GM12878 (cell line): Measurements from ENCODE around the gene SATL1. TPM values are rescaled to one million over a fixed set of nuclear protein-coding genes. Genes with fewer than 3 reads are reported as not detected.
A peak's percentile ranks its signal among the peaks of the same experiment; 100 is the strongest.

Experiments used
- ATAC-seq: fragments of 200-7000 bp; cut with Tn5 transposase; 3 replicates; pipeline ENCODE4 v1.9.1; 2020; ENCODE audit warnings: mild to moderate bottlenecking, moderate library complexity
- BruUV-seq: library from RNA; stranded (reverse); fragments of 400-500 nt; replicated peaks from 2 replicates; lab custom pipeline; 2021; lab: Mats Ljungman, UMichigan
- CTCF ChIA-PET: fragments of 300-600 bp; sonication (Branson Sonifier 250); formaldehyde crosslinking; extraction: SDS; loops from one replicate; lab custom pipeline; 2021; ENCODE audit warnings: inconsistent platforms; lab: Yijun Ruan, JAX
- POLR2A ChIA-PET: fragments of 350-600 bp; formaldehyde crosslinking; extraction: SDS; loops from one replicate; lab custom pipeline; 2021; ENCODE audit warnings: inconsistent platforms; lab: Charles Lee
- RAD21 ChIA-PET: fragments of 300-600 bp; sonication (Branson Sonifier 250); formaldehyde crosslinking; loops from one replicate; lab custom pipeline; 2023; ENCODE audit warnings: antibody characterized with exemption; ENCODE audit not compliant: unreplicated experiment; lab: Charles Lee
- SMC1A ChIA-PET: fragments of 300-600 bp; sonication (Branson Sonifier 250); formaldehyde crosslinking; loops from one replicate; lab custom pipeline; 2023; ENCODE audit not compliant: unreplicated experiment, uncharacterized antibody; lab: Charles Lee
- DNase-seq: peaks from one replicate; pipeline ENCODE4 v3.0.0-alpha.2; 2011; ENCODE audit warnings: low read depth, low spot score
- FAIRE-seq: peaks from 3 replicates; lab custom pipeline; 2011; peaks lifted over from hg19 to GRCh38; lab: Jason Lieb, UNC
- H2AFZ ChIP-seq: 2 replicates; pipeline ENCODE4 v1.6.0; 2011; ENCODE audit warnings: low read depth, low read length, control low read depth; ENCODE audit not compliant: control insufficient read depth
- H3K27ac ChIP-seq: 2 replicates; pipeline ENCODE4 v1.5.1; 2011; ENCODE audit warnings: control low read depth; ENCODE audit not compliant: control insufficient read depth, insufficient read depth
- H3K27me3 ChIP-seq, 2 experiments: replicated peaks in 1 of 2; 2 replicates each; pipeline versions ENCODE4 v1.6.0 to v1.6.1; 2011; ENCODE audit warnings: low read length in 1 of 2; ENCODE audit not compliant: control insufficient read depth in 2 of 2, insufficient read depth in 2 of 2
- H3K36me3 ChIP-seq, 2 experiments: 2 replicates each; pipeline ENCODE4 v1.5.1; 2011; ENCODE audit warnings: low read length in 1 of 2; ENCODE audit not compliant: control insufficient read depth in 2 of 2, insufficient read depth in 2 of 2
- H3K4me1 ChIP-seq: 2 replicates; pipeline ENCODE4 v1.6.1; 2011; ENCODE audit warnings: mild to moderate bottlenecking, low read length, moderate library complexity, mixed read lengths; ENCODE audit not compliant: control insufficient read depth, insufficient read depth
- H3K4me2 ChIP-seq: 2 replicates; pipeline ENCODE4 v1.6.0; 2011; ENCODE audit warnings: control low read depth; ENCODE audit not compliant: control insufficient read depth, insufficient read depth
- H3K4me3 ChIP-seq: fragments of 200-600 bp; sonication (generic); 2 replicates; pipeline ENCODE4 v1.5.1; 2016
- H3K79me2 ChIP-seq: 2 replicates; pipeline ENCODE4 v1.6.0; 2011; ENCODE audit warnings: low read length; ENCODE audit not compliant: control insufficient read depth, insufficient read depth
- H3K9ac ChIP-seq: 2 replicates; pipeline ENCODE4 v1.8.0; 2011; ENCODE audit warnings: low read length, control low read depth, mixed read lengths; ENCODE audit not compliant: control insufficient read depth, insufficient read depth
- H3K9me3 ChIP-seq: replicated peaks from 3 replicates; pipeline ENCODE4 v1.5.1; 2011; ENCODE audit warnings: mild to moderate bottlenecking, low read length; ENCODE audit not compliant: control insufficient read depth, insufficient read depth
- H4K20me1 ChIP-seq: 2 replicates; pipeline ENCODE4 v1.6.0; 2011; ENCODE audit not compliant: control insufficient read depth, insufficient read depth
- BHLHE40 ChIP-seq, 2 experiments: fragments of 450-650 bp in 1 of 2; IDR thresholded peaks; 2 replicates each; pipeline ENCODE4 v1.6.1; 2011 to 2017; ENCODE audit warnings: low read depth in 2 of 2, borderline replicate concordance in 1 of 2, improper control_type of control experiment in 1 of 2, low read length in 1 of 2, mild to moderate bottlenecking in 1 of 2
- CTCF ChIP-seq, 3 experiments: IDR thresholded peaks in 2 of 3; conservative IDR thresholded peaks in 1 of 3; 2 replicates each; pipeline ENCODE4 v1.5.1; 2011; ENCODE audit warnings: low read depth in 3 of 3, low read length in 3 of 3, mild to moderate bottlenecking in 3 of 3, control low read depth in 2 of 3, moderate library complexity in 2 of 3, inconsistent platforms in 1 of 3, mixed read lengths in 1 of 3; ENCODE audit not compliant: control insufficient read depth in 2 of 3, insufficient read depth in 1 of 3; ENCODE audit errors: extremely low read depth in 1 of 3
- FOS ChIP-seq: IDR thresholded peaks from 3 replicates; pipeline ENCODE4 v1.6.1; 2011; ENCODE audit warnings: borderline replicate concordance; ENCODE audit not compliant: insufficient read length; ENCODE audit errors: extremely low read depth
- HSF1 ChIP-seq: fragments of 150-350 bp; IDR thresholded peaks from 2 replicates; pipeline ENCODE4 v1.6.1; 2014; ENCODE audit warnings: mild to moderate bottlenecking, low read depth, low read length
- IRF4 ChIP-seq: IDR thresholded peaks from 2 replicates; pipeline ENCODE4 v1.6.1; 2011; ENCODE audit warnings: low read depth, low read length
- MTA2 ChIP-seq: fragments of 450-650 bp; IDR thresholded peaks from 2 replicates; pipeline ENCODE4 v1.6.1; 2016; ENCODE audit warnings: low read depth, mild to moderate bottlenecking, moderate library complexity
- NFIC ChIP-seq: IDR thresholded peaks from 2 replicates; pipeline ENCODE4 v1.6.1; 2012; ENCODE audit warnings: low read depth, mild to moderate bottlenecking, inconsistent platforms, low read length, moderate library complexity
- NR2F1 ChIP-seq: fragments of 450-650 bp; conservative IDR thresholded peaks from 2 replicates; pipeline ENCODE4 v1.6.1; 2017; ENCODE audit warnings: mild to moderate bottlenecking
- POU2F2 ChIP-seq: IDR thresholded peaks from 3 replicates; pipeline ENCODE4 v1.6.1; 2011; ENCODE audit warnings: low read depth, mild to moderate bottlenecking, low read length, borderline replicate concordance
- TCF12 ChIP-seq: IDR thresholded peaks from 2 replicates; pipeline ENCODE4 v1.6.1; 2011; ENCODE audit warnings: low read depth, mild to moderate bottlenecking, low read length
- ZNF274 ChIP-seq: IDR thresholded peaks from one replicate; pipeline ENCODE4 v1.8.0; 2011; ENCODE audit not compliant: insufficient read length, insufficient read depth
- ZSCAN29 ChIP-seq: fragments of 450-650 bp; IDR thresholded peaks from 2 replicates; pipeline ENCODE4 v1.6.1; 2017; ENCODE audit warnings: mild to moderate bottlenecking, moderate library complexity
- WGBS: methylation state at CpG from one replicate; pipeline ENCODE4 v1.1.6; 2016; ENCODE audit warnings: low lambda C conversion rate; ENCODE audit not compliant: insufficient replicate concordance, insufficient coverage; ENCODE audit errors: missing lambda C conversion rate; 5-methylcytosine and 5-hydroxymethylcytosine counted together
- in situ Hi-C: fragments of 300-500 bp; cut with MboI; formaldehyde crosslinking; loops from 9 replicates; pipeline ENCODE4 v1.14.3; 2018; ENCODE audit warnings: mixed read lengths
- intact Hi-C: fragments of 100-400 bp; cut with micrococcal nuclease; formaldehyde crosslinking; loops from one replicate; pipeline ENCODE4 v1.14.2; 2022; ENCODE audit not compliant: unreplicated experiment
- polyA plus RNA-seq, 11 experiments: library from polyadenylated mRNA; depleted of rRNA in 4 of 11; unstranded in 6 of 11; stranded (reverse) in 5 of 11; fragments of >200 nt; fragmentation: Nextera tagmentation in 4 of 11; fragmentation: Illumina TruSeq in 1 of 11; extraction: Ambion mirVana in 4 of 11; extraction: Trizol in 1 of 11; gene quantifications; 1 replicate in 1 of 11; 2 replicates in 10 of 11; pipeline versions ENCODE4 v1.2.1 to v1.2.3, GENCODE V29; 2011 to 2016; ENCODE audit warnings: inconsistent platforms in 2 of 11, missing spikeins in 2 of 11, low read depth in 1 of 11
- total RNA-seq, 4 experiments: library from RNA; depleted of rRNA in 3 of 4; stranded (reverse); fragments of >200 nt in 3 of 4; fragmentation: Illumina TruSeq in 1 of 4; extraction: Trizol in 1 of 4; gene quantifications; 2 replicates each; pipeline versions ENCODE4 v1.2.1 to v1.2.3, GENCODE V29; 2013 to 2021
- TF ChIP-seq, protein P1 (sequence below): fragments of 450-650 bp; IDR thresholded peaks from 2 replicates; pipeline ENCODE4 v1.6.1; 2017; ENCODE audit warnings: low read depth, mild to moderate bottlenecking, moderate library complexity
- TF ChIP-seq, protein P2 (sequence below): fragments of 150-350 bp; IDR thresholded peaks from 2 replicates; pipeline ENCODE4 v1.6.1; 2016; ENCODE audit warnings: low read depth, low read length

SATL1 gene
- total and polyA plus RNA-seq, 10 of the 15 experiments (the other 5 are each of a cell fraction or from before 2014, with no cell fraction given): 0.01 TPM; not detected in 9

DNA sequence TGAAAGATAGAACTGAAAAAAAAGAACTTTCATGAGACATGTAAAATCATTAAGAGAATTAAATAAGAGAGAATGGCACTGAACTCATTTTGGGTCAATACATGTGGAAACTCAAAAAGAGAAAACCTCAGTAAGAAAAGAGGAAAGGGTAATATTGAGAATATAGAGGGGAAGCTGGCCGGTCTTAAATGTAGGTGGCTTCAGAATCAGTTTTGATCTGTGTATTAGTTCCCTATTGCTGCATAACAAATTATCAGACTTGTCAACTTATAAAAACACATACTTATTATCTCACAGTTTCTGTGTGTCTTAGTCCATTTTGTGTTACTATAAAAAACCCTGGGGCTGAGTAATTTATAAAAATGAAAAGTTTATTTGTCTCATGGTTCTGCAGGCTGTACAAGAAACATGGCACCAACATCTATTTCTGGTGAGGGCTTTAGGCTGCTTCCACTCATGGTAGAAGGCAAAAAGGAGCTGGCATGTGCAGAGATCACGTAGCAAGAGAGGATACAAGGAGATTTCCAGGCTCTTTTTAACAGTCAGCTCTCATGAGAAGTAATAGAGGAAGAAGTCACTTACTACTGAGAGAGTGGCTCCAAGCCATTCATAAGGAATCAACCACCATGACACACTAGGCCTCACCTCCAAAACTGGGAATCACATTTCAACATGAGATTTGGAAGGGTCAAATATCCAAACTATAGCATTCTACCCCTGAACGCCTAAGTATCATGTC lies 29.6 kb downstream of the SATL1 start:
- WGBS: 13% methylated on average over 3 of the region's 3 CpGs
- Histone ChIP-seq H3K27ac (no peak overlapping the region), H4K20me1 (no peaks in the 10 kb centered on the region), H3K9ac (no peak overlapping the region), H3K36me3 (no peaks in the 10 kb centered on the region), H3K4me3 (no peak overlapping the region), H2AFZ (no peak overlapping the region), H3K4me1 (no peaks in the 10 kb centered on the region), H3K79me2 (no peaks in the 10 kb centered on the region), H3K4me2 (no peak overlapping the region), H3K27me3 (no peaks in the 10 kb centered on the region), H3K9me3 (no peaks in the 10 kb centered on the region)
- DNase-seq: no peak
- intact Hi-C loops: no loop called here
- ChIA-PET CTCF (no interaction called here), SMC1A (no interaction called here), RAD21 (no interaction called here), POLR2A (interaction anchor here (0.7 kb wide), 1 partner anchor 210 kb away, joined by 4 read pairs; no protein-coding TSS in a partner anchor)
- in situ Hi-C loops: no loop called here
- FAIRE-seq: no peak
- TF ChIP-seq CTCF (IDR thresholded peaks at IDR 0.05 in 2 of 3, conservative IDR thresholded peaks at IDR 0.05 in 1 of 3; ENCODE audit: control insufficient read depth in 2 of 3, extremely low read depth in 1 of 3, insufficient read depth in 1 of 3, low read depth in 3 of 3, low read length in 3 of 3) (no peak), ZSCAN29 (no peak), POU2F2 (no peak), TCF12 (no peak), HSF1 (no peak), BHLHE40 (IDR thresholded peaks at IDR 0.05; ENCODE audit: borderline replicate concordance in 1 of 2, low read depth in 2 of 2, low read length in 1 of 2) (peak in 1 of 2 experiments; percentile 10; a peak in 1 of 4 replicates), FOS (no peak), NFIC (0 out of 2 replicates have a peak, but pooled peaks have one; percentile 17), MTA2 (0 out of 2 replicates have a peak, but pooled peaks have one; percentile 19), ZNF274 (no peak), NR2F1 (no peak), IRF4 (no peak)
- TF ChIP-seq, protein P1, sequence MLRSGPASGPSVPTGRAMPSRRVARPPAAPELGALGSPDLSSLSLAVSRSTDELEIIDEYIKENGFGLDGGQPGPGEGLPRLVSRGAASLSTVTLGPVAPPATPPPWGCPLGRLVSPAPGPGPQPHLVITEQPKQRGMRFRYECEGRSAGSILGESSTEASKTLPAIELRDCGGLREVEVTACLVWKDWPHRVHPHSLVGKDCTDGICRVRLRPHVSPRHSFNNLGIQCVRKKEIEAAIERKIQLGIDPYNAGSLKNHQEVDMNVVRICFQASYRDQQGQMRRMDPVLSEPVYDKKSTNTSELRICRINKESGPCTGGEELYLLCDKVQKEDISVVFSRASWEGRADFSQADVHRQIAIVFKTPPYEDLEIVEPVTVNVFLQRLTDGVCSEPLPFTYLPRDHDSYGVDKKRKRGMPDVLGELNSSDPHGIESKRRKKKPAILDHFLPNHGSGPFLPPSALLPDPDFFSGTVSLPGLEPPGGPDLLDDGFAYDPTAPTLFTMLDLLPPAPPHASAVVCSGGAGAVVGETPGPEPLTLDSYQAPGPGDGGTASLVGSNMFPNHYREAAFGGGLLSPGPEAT: 0 out of 2 replicates have a peak, but pooled peaks have one; percentile 27
- TF ChIP-seq, protein P2, sequence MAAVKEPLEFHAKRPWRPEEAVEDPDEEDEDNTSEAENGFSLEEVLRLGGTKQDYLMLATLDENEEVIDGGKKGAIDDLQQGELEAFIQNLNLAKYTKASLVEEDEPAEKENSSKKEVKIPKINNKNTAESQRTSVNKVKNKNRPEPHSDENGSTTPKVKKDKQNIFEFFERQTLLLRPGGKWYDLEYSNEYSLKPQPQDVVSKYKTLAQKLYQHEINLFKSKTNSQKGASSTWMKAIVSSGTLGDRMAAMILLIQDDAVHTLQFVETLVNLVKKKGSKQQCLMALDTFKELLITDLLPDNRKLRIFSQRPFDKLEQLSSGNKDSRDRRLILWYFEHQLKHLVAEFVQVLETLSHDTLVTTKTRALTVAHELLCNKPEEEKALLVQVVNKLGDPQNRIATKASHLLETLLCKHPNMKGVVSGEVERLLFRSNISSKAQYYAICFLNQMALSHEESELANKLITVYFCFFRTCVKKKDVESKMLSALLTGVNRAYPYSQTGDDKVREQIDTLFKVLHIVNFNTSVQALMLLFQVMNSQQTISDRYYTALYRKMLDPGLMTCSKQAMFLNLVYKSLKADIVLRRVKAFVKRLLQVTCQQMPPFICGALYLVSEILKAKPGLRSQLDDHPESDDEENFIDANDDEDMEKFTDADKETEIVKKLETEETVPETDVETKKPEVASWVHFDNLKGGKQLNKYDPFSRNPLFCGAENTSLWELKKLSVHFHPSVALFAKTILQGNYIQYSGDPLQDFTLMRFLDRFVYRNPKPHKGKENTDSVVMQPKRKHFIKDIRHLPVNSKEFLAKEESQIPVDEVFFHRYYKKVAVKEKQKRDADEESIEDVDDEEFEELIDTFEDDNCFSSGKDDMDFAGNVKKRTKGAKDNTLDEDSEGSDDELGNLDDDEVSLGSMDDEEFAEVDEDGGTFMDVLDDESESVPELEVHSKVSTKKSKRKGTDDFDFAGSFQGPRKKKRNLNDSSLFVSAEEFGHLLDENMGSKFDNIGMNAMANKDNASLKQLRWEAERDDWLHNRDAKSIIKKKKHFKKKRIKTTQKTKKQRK: no peak
- ATAC-seq: peak; percentile 74
- BruUV-seq: no TSS peak
